Esophagus muscularis mucosa (tissue), 3 donors: ENCODE results near the gene MMP15.

Experiments
- CTCF ChIP-seq, 3 experiments: fragments of 200-600 bp in 2 of 3; fragments of 450-650 bp in 1 of 3; sonication (generic) in 2 of 3; IDR thresholded peaks; one replicate each; pipeline ENCODE4 v1.5.1; 2017 to 2019; ENCODE audit warnings: antibody characterized with exemption in 3 of 3, mild to moderate bottlenecking in 2 of 3, moderate library complexity in 1 of 3
- POLR2A ChIP-seq: fragments of 450-650 bp; IDR thresholded peaks from one replicate; pipeline ENCODE4 v1.6.1; 2017; ENCODE audit warnings: antibody characterized with exemption, moderate library complexity, mild to moderate bottlenecking, low read depth

DNA sequence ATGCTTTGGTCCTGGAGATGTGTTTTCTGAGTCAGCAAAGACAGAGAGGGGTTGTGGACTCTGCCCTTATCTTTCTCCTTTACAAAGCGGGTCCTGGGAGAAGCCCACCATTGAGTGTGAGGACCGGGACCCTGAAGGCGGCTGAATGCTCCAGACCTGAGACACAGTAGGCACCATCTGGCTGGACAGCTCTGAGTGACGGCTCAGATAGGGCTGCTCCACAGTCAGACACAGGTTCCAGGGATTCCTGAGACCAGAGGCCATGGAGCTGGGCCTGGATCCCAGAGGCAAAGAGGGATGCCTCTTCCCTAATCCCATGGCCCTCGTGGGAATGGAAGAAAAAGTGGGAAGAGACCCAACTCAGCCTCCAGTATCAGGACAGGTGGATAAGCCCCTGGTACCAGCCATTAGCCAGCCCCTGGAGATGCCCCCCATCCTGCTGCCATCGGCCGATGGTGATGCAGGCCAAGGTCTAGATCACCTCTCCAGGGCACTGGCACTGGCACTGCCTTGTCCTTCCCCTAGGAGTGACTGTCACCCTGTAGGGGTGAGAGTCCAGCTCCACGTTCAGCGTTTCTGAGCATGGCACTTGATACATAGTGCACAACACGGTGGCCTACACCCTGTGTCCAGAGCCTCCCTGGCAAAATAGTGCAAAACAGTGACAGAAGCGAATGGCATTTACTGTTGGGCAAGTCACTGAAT is 4.7 kb downstream of the MMP15 start:
- no peak for TF ChIP-seq CTCF (IDR thresholded peaks at IDR 0.05)
- no peak for TF ChIP-seq POLR2A
